SH-SY5Y (cell line): ENCODE measurements around the gene COMMD10.

ENCODE experiments used
- GATA2 ChIP-seq: IDR thresholded peaks from 2 replicates; pipeline ENCODE4 v1.6.1; 2011; ENCODE audit warnings: mild to moderate bottlenecking, low read depth, low read length
- GATA3 ChIP-seq: IDR thresholded peaks from 2 replicates; pipeline ENCODE4 v1.6.1; 2011; ENCODE audit warnings: low read depth, mild to moderate bottlenecking, low read length, moderate library complexity

- TF ChIP-seq GATA3 (no peak), GATA2 (no peak)
Observed at GRCh38 chr5:116088062-116088461, 3.2 kb downstream of the COMMD10 start.
